Panc1 (cell line): ENCODE data around the gene CDK5RAP3. TPM values are rescaled to one million over a fixed set of nuclear protein-coding genes. Genes with fewer than 3 reads are reported as not detected.

ENCODE experiments used
- ATAC-seq: fragments of 200-7000 bp; cut with Tn5 transposase; 2 replicates; pipeline ENCODE4 v1.9.1; 2020; ENCODE audit warnings: mild to moderate bottlenecking, moderate library complexity
- BruUV-seq: library from RNA; stranded (reverse); fragments of 400-500 nt; replicated peaks from 2 replicates; lab custom pipeline; 2021; lab: Mats Ljungman, UMichigan
- CTCF ChIA-PET: fragments of 300-600 bp; sonication (Branson Sonifier 250); formaldehyde crosslinking; loops from one replicate; lab custom pipeline; 2022; ENCODE audit warnings: antibody characterized with exemption; lab: Charles Lee
- POLR2A ChIA-PET: fragments of 300-600 bp; sonication (Branson Sonifier 250); formaldehyde crosslinking; loops from one replicate; lab custom pipeline; 2022; ENCODE audit warnings: antibody characterized with exemption; lab: Charles Lee
- DNase-seq: peaks from one replicate; pipeline ENCODE4 v3.0.0-alpha.2; 2010; ENCODE audit warnings: low read depth, low spot score
- H3K27ac ChIP-seq: 2 replicates; pipeline ENCODE4 v1.5.1; 2011; ENCODE audit warnings: mild to moderate bottlenecking, low read length, inconsistent platforms
- H3K27me3 ChIP-seq: fragments of 200-500 bp; sonication (Bioruptor generic); 2 replicates; pipeline ENCODE4 v1.6.0; 2014; ENCODE audit warnings: low read length, inconsistent platforms; ENCODE audit not compliant: control insufficient read depth, insufficient read depth
- H3K36me3 ChIP-seq: fragments of 200-500 bp; sonication (Bioruptor generic); 2 replicates; pipeline ENCODE4 v1.5.1; 2014; ENCODE audit warnings: inconsistent platforms, mild to moderate bottlenecking, low read length, moderate library complexity; ENCODE audit not compliant: control insufficient read depth, insufficient read depth
- H3K4me1 ChIP-seq: 2 replicates; pipeline ENCODE4 v1.5.1; 2011; ENCODE audit warnings: inconsistent platforms, mild to moderate bottlenecking, low read length, moderate library complexity; ENCODE audit not compliant: control insufficient read depth, insufficient read depth
- H3K4me3 ChIP-seq, 2 experiments: 2 replicates each; pipeline ENCODE4 v1.5.1; 2011 to 2012; ENCODE audit warnings: low read depth in 2 of 2, low read length in 2 of 2, mild to moderate bottlenecking in 2 of 2, inconsistent platforms in 1 of 2, moderate library complexity in 1 of 2
- H3K9me3 ChIP-seq: fragments of 200-500 bp; sonication (Bioruptor generic); 2 replicates; pipeline ENCODE4 v1.5.1; 2014; ENCODE audit warnings: low read depth, mild to moderate bottlenecking, inconsistent platforms, low read length, moderate library complexity; ENCODE audit not compliant: control insufficient read depth, insufficient read depth
- CTCF ChIP-seq: fragments of 450-650 bp; IDR thresholded peaks from 2 replicates; pipeline ENCODE4 v1.5.1; 2017; ENCODE audit warnings: mild to moderate bottlenecking
- POLR2AphosphoS5 ChIP-seq: IDR thresholded peaks from 2 replicates; pipeline ENCODE4 v1.6.1; 2012; ENCODE audit warnings: mild to moderate bottlenecking, low read depth, low read length, moderate library complexity
- REST ChIP-seq, 2 experiments: IDR thresholded peaks; 2 replicates each; pipeline ENCODE4 v1.6.1; 2011 to 2012; ENCODE audit warnings: low read depth in 2 of 2, control low read depth in 1 of 2, low read length in 1 of 2, mild to moderate bottlenecking in 1 of 2, moderate library complexity in 1 of 2; ENCODE audit not compliant: insufficient read depth in 1 of 2
- SIN3A ChIP-seq: IDR thresholded peaks from 2 replicates; pipeline ENCODE4 v1.6.1; 2012; ENCODE audit warnings: low read depth, mild to moderate bottlenecking, low read length, moderate library complexity, borderline replicate concordance; ENCODE audit not compliant: insufficient read depth
- TCF7L2 ChIP-seq: IDR thresholded peaks from 2 replicates; pipeline ENCODE4 v1.6.1; 2011; ENCODE audit warnings: mild to moderate bottlenecking, low read depth, low read length, inconsistent platforms
- in situ Hi-C: cut with HindIII; loops from 2 replicates; pipeline ENCODE4 v1.10.0; 2016; ENCODE audit warnings: low sequenced_read_pairs, low pct_unique_long_range_greater_than_20kb
- intact Hi-C: fragments of 100-400 bp; cut with micrococcal nuclease; formaldehyde crosslinking; loops from one replicate; pipeline ENCODE4 v1.10.0; 2022; ENCODE audit not compliant: unreplicated experiment
- total RNA-seq: library from RNA; stranded (reverse); gene quantifications from one replicate; pipeline ENCODE4 v1.2.1, GENCODE V29; 2021; ENCODE audit not compliant: unreplicated experiment

CDK5RAP3 gene
- total RNA-seq, 1 experiment from 2014 or later, result 193 TPM

GRCh38 chr17:47978324-47978723 lies 7.4 kb downstream of the CDK5RAP3 start:
- H3K4me1 ChIP-seq, result no peaks in the 10 kb centered on the region
- no peak overlapping the region for H3K4me3 ChIP-seq
- no peaks in the 10 kb centered on the region for H3K9me3 ChIP-seq
- intact Hi-C loops (loop anchor here (1.0 kb wide), 1 partner anchor 40 kb away; no protein-coding TSS in a partner anchor), in situ Hi-C loops (no loop called here)
- no peaks in the 10 kb centered on the region for H3K27me3 ChIP-seq
- H3K36me3 ChIP-seq, result peaks cover 4% of the 10 kb centered on the region; the same call in 1 of the 2 replicates
- POLR2A ChIA-PET, result no interaction called here
- BruUV-seq, result no TSS peak
- no peak for DNase-seq
- CTCF ChIA-PET, result interaction anchor here (0.6 to 2.3 kb wide), 4 partner anchors 37 to 115 kb away, joined by 3 to 21 read pairs (median 7); partner anchors contain the start of gene PNPO
- TF ChIP-seq TCF7L2, result no peak
- TF ChIP-seq SIN3A, result no peak
- TF ChIP-seq CTCF, result no peak; the same call in 1 of the 2 replicates
- TF ChIP-seq REST (IDR thresholded peaks at IDR 0.05; ENCODE audit: insufficient read depth in 1 of 2, low read depth in 2 of 2, low read length in 1 of 2), result no peak
- TF ChIP-seq POLR2AphosphoS5, result no peak
- ATAC-seq, result peak; percentile 85
- H3K27ac ChIP-seq, result no peak overlapping the region

GRCh38 chr17:47980541-47980940 lies 9.6 kb downstream of the CDK5RAP3 start:
- no peaks in the 10 kb centered on the region for H3K27me3 ChIP-seq
- no TSS peak for BruUV-seq
- in situ Hi-C loops (no loop called here), intact Hi-C loops (no loop called here)
- CTCF ChIA-PET, result no interaction called here
- TF ChIP-seq TCF7L2, result no peak
- no peak for TF ChIP-seq REST (IDR thresholded peaks at IDR 0.05; ENCODE audit: insufficient read depth in 1 of 2, low read depth in 2 of 2, low read length in 1 of 2)
- no peak for TF ChIP-seq SIN3A
- no peak for TF ChIP-seq POLR2AphosphoS5
- no peak for TF ChIP-seq CTCF
- H3K9me3 ChIP-seq, result no peaks in the 10 kb centered on the region
- H3K4me1 ChIP-seq, result no peaks in the 10 kb centered on the region
- no peak overlapping the region for H3K4me3 ChIP-seq
- peaks cover 4% of the 10 kb centered on the region; the same call in 1 of the 2 replicates for H3K36me3 ChIP-seq
- H3K27ac ChIP-seq, result no peak overlapping the region
- DNase-seq (no peak), ATAC-seq (no peak)
- POLR2A ChIA-PET, result interaction anchor here (0.7 kb wide), 1 partner anchor 21 kb away, joined by 3 read pairs; no protein-coding TSS in a partner anchor
